GM18505 (cell line): ENCODE results near the gene GPR162.

ENCODE experiments used
- ATAC-seq: cut with Tn5 transposase; IDR thresholded peaks from one replicate; pipeline ENCODE4 v1.9.1; 2021; ENCODE audit not compliant: unreplicated experiment
- POLR2A ChIP-seq: IDR thresholded peaks from 4 replicates; pipeline ENCODE4 v1.6.1; 2011; ENCODE audit warnings: borderline replicate concordance; ENCODE audit not compliant: insufficient read depth, insufficient read length; ENCODE audit errors: extremely low read depth

Gene GPR162

GRCh38 chr12:6829536-6830220 is 8.1 kb downstream of the GPR162 start:
- TF ChIP-seq POLR2A, result no peak
- ATAC-seq, result no peak

DNA sequence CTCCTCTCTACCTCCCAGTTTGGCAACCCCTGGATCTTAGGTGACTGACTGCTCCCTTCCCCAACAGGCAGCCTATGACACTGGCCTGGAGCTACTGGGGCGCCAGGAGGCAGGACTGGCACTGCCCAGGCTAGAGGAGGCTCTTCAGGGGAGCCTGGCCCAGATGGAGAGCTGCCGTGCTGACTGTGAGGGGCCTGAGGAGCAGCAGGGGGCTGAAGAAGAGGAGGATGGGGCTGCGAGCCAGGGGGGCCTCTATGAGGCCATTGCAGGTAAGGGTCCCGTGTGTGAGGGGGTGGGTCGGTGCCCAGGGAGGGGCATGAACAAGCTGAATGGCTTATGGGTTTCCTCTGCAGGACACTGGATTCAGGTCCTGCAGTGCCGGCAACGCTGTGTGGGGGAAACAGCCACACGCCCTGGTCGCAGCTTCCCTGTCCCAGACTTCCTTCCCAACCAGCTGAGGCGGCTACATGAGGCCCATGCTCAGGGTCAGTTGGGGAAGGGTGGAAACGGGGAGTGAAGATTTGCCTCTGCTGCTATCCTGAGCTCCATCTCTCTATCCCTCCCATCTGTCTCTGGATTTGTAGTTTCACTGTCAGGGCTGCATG is 8.8 kb downstream of the GPR162 start:
- ATAC-seq, result no peak
- no peak for TF ChIP-seq POLR2A

DNA sequence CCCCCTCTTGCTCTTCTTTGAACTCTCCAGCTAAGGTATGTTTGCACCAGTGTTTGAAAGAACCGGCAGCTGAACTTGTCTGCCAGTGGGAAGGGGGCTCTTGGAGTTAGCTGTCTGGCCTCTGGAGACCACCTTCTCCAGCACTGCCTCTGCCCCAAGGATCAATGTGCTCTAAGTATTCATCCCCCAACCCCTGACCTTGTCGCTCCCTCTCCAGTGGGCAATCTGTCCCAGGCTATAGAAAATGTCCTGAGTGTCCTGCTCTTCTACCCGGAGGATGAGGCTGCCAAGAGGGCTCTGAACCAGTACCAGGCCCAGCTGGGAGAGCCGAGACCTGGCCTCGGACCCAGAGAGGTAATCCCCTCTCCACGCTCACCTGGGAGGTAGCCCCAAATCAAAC is 9.4 kb downstream of the GPR162 start:
- ATAC-seq, result no peak
- TF ChIP-seq POLR2A, result no peak

- TF ChIP-seq POLR2A, result no peak
- no peak for ATAC-seq
Observed at GRCh38 chr12:6831450-6831995, 9.9 kb downstream of the GPR162 start.

DNA sequence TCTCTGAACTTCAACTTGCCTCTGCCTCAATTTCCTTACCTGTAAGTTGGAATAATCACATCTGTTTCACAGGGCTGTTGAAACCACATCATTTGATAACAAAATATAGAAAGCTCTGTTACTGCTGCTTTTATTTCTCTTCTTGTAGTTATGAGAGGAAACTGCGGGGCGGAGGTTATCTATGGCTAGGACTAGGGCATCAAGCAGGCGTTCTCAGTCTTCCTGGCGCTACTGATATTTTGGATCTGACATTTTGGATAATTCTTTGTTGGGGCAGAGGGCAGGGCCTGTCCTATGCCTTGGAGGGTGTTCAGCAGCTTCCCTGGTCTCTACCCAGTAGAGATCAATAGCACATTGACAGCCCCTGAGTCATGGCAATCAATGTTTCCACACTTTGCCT is 10.5 kb downstream of the GPR162 start:
- ATAC-seq, result no peak
- TF ChIP-seq POLR2A, result no peak

GRCh38 chr12:6833189-6833890 is 11.7 kb downstream of the GPR162 start:
- no peak for ATAC-seq

GRCh38 chr12:6834254-6834653 is 12.6 kb downstream of the GPR162 start:
- no peak for TF ChIP-seq POLR2A
- ATAC-seq, result no peak

More at GRCh38 chr12:6833189-6833890, 11.7 kb downstream of the GPR162 start:
- TF ChIP-seq POLR2A, result no peak

GRCh38 chr12:6834873-6835272 is 13.3 kb downstream of the GPR162 start:
- ATAC-seq, result no peak
- no peak for TF ChIP-seq POLR2A

GRCh38 chr12:6836851-6837250 is 15.2 kb downstream of the GPR162 start:
- no peak for ATAC-seq

DNA sequence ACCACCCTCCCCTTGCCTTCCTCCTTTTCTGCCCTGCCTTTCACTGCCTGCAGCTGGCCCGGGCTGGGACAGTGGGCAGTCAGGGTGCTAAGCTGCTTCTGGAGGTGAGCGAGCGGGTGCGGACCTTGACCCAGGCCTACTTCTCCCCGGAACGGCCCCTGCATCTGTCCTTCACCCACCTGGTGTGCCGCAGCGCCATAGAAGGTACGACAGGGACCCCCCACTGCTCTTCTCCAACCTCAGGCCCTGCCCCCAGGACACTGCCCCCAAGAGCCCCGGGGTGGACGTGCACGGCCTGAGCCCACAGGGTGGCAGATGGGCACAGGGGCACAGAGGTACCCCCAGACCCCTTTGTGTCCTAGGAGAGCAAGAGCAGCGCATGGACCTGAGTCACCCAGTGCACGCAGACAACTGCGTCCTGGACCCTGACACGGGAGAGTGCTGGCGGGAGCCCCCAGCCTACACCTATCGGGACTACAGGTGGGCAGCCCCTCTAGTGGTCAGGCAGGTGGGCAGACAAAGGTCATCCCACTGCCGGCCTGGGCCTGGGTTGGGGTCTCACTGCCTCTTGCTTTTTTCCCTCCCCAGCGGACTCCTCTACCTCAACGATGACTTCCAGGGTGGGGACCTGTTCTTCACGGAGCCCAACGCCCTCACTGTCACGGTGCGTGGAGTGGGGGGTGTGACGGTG is 15.9 kb downstream of the GPR162 start:
- no peak for TF ChIP-seq POLR2A

More at GRCh38 chr12:6836851-6837250, 15.2 kb downstream of the GPR162 start:
- TF ChIP-seq POLR2A, result no peak

DNA sequence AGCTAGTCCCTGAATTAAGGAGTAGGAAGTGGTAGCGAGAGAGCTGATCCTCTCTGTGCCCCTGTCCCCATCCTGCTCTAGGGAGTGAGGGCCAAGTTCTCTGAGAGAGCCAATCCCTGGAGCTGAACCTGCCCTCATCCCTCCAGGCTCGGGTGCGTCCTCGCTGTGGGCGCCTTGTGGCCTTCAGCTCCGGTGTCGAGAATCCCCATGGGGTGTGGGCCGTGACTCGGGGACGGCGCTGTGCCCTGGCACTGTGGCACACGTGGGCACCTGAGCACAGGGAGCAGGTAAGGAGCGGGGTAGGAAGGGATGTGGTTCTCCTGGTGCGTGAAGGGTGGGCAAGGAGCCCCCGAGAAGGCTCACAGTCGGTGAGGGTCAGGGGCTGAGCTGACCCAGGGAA is 17.2 kb downstream of the GPR162 start:
- ATAC-seq, result no peak
- TF ChIP-seq POLR2A, result no peak

More for the DNA sequence above, 15.9 kb downstream of the GPR162 start:
- ATAC-seq, result no peak

DNA sequence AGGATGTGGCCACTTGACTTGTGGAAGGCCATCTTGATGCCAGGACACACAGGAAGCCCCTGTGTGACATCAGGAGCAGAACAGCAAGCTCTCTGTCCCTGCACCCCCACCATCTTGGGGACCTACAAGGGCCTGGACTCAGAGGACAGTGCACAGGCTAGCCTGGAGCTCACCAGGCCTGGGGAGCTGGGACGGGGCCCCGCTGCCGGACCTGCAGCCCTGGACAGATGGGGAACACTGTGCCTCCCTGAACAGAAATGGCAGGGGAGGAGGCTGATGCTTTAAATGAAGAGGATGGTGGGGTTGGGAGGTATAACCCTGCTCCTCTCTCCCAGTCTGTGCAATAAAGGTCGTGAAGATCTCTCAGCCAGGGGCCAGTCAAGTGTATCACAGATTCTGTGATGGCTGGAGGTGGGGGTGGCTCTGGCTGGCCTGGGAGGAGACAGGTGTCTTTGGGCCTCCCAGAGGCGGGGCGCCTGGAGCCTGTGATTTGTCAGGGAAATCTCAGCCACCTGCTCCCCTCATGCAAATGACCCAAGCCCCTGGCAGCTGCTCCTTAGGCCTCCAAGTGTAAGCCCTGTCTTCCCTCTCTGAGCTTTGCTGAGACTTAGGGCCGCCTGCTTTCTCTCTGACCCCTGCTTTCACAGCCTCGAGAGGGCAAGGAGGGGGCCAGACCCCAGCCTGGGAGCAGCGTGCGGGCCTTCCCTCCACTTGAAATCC is 18.0 kb downstream of the GPR162 start:
- no peak for ATAC-seq
- TF ChIP-seq POLR2A, result no peak
